Esophagus squamous epithelium (tissue), 5 donors: Measurements from ENCODE around the gene SOWAHC. TPM values are rescaled to one million over a fixed set of nuclear protein-coding genes. Genes with fewer than 3 reads are reported as not detected.

ENCODE experiments used
- DNase-seq: peaks from one replicate; lab custom pipeline; 2025; lab: John Stamatoyannopoulos, UW
- H3K27ac ChIP-seq, 4 donors: fragments of 200-600 bp; sonication (generic); one replicate each; pipeline ENCODE4 v1.5.1; 2016 to 2019; ENCODE audit warnings: mild to moderate bottlenecking in 1 of 4
- H3K27me3 ChIP-seq, 4 donors: fragments of 200-600 bp; sonication (generic); 1 replicate in 3 of 4; 2 replicates in 1 of 4; pipeline versions ENCODE4 v1.5.1 to v1.6.0; 2017 to 2021; ENCODE audit warnings: antibody characterized with exemption in 1 of 4
- H3K36me3 ChIP-seq, 3 donors: fragments of 200-600 bp; sonication (generic); one replicate each; pipeline ENCODE4 v1.5.1; 2016 to 2019
- H3K4me1 ChIP-seq, 3 donors: fragments of 200-600 bp; sonication (generic); one replicate each; pipeline ENCODE4 v1.5.1; 2017 to 2019
- H3K4me3 ChIP-seq, 4 donors: fragments of 200-600 bp; sonication (generic); 1 replicate in 3 of 4; 2 replicates in 1 of 4; pipeline ENCODE4 v1.5.1; 2016 to 2019; ENCODE audit warnings: mild to moderate bottlenecking in 2 of 4, moderate library complexity in 1 of 4
- H3K9me3 ChIP-seq, 3 donors: fragments of 200-600 bp; sonication (generic); one replicate each; pipeline ENCODE4 v1.5.1; 2016 to 2019
- POLR2A ChIP-seq, 4 donors: fragments of 450-650 bp; IDR thresholded peaks; one replicate each; pipeline ENCODE4 v1.6.1; 2017; ENCODE audit warnings: antibody characterized with exemption in 4 of 4, mild to moderate bottlenecking in 4 of 4, moderate library complexity in 3 of 4
- WGBS, 2 donors: methylation state at CpG; one replicate each; pipeline ENCODE4 v1.1.5; 2018; 5-methylcytosine and 5-hydroxymethylcytosine counted together
- intact Hi-C: fragments of 100-400 bp; cut with DNase I; formaldehyde crosslinking; loops from one replicate; pipeline ENCODE4 v1.15.0; 2022
- total RNA-seq, 4 donors: library from RNA; depleted of rRNA; stranded (reverse); fragments of >200 nt; gene quantifications; one replicate each; pipeline ENCODE4 v1.1.0, GENCODE V29; 2016
- TF ChIP-seq, protein P1 (sequence below), 6 experiments: fragments of 450-650 bp in 4 of 6; fragments of 200-600 bp in 2 of 6; sonication (generic) in 2 of 6; IDR thresholded peaks; one replicate each; pipeline ENCODE4 v1.5.1; 2016 to 2019; ENCODE audit warnings: antibody characterized with exemption in 6 of 6, mild to moderate bottlenecking in 4 of 6, moderate library complexity in 4 of 6
- donor health status: DM: yes; HTN: yes; CAD: no.

SOWAHC gene
- total RNA-seq, 4 donors from 2014 or later: 47.9 to 87.9 (median 69.7) TPM

DNA sequence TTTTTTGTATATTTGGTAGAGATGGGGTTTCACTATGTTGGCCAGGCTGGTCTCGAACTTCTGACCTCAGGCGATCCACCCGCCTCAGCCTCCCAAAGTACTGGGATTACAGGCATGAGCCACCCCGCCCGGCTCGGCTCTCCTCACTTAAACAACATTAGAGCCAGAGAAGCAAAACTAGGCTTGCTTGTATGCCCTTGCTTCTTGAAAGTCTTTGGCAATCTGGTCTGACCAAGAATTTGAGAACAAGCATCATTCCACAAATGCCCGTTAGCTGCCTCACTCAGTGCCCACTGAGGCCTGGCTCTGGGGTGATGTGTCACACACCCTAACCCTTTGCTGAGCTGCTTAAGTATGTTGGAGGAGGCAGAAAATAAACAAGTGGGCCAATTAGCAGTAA lies 33.5 kb downstream of the SOWAHC start:
- peaks cover 13 to 23% (median 14%) of the 10 kb centered on the region in 3 donors for H3K4me1 ChIP-seq
- H3K27me3 ChIP-seq: no peaks in the 10 kb centered on the region
- H3K36me3 ChIP-seq: no peaks in the 10 kb centered on the region
- no peak overlapping the region for H3K4me3 ChIP-seq
- WGBS, 2 donors: 77 to 84% methylated on average over 6 to 7 of the region's 7 CpGs
- no peak overlapping the region for H3K27ac ChIP-seq
- intact Hi-C loops: no loop called here
- H3K9me3 ChIP-seq: no peaks in the 10 kb centered on the region
- no peak for DNase-seq
- TF ChIP-seq POLR2A (IDR thresholded peaks at IDR 0.05): no peak
- TF ChIP-seq, protein P1, sequence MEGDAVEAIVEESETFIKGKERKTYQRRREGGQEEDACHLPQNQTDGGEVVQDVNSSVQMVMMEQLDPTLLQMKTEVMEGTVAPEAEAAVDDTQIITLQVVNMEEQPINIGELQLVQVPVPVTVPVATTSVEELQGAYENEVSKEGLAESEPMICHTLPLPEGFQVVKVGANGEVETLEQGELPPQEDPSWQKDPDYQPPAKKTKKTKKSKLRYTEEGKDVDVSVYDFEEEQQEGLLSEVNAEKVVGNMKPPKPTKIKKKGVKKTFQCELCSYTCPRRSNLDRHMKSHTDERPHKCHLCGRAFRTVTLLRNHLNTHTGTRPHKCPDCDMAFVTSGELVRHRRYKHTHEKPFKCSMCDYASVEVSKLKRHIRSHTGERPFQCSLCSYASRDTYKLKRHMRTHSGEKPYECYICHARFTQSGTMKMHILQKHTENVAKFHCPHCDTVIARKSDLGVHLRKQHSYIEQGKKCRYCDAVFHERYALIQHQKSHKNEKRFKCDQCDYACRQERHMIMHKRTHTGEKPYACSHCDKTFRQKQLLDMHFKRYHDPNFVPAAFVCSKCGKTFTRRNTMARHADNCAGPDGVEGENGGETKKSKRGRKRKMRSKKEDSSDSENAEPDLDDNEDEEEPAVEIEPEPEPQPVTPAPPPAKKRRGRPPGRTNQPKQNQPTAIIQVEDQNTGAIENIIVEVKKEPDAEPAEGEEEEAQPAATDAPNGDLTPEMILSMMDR (IDR thresholded peaks at IDR 0.05): no peak

DNA sequence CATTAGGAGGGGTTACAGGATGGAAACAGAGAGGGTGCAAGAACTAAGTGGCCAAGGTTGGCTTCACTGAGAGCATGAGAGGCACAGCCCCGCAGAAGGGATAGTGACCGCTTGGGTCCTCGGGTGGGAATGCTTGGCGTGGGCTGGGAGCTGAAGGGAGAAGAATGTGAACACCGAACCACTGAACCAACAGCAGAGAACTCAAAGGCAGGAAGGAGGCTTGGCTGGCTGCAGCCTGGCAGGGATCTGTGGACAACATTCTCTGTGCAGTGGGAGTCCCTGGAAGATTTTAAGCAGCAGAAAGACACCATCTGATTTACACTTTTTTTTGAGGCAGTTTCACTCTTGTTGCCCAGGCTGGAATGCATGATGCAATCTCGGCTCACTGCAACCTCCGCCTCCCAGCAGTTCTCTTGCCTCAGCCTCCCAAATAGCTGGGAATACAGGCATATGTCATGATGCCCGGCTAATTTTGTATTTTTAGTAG lies 33.9 kb downstream of the SOWAHC start:
- Histone ChIP-seq H3K27me3 (no peaks in the 10 kb centered on the region), H3K4me1 (peaks cover 13 to 23% (median 14%) of the 10 kb centered on the region in 3 donors), H3K36me3 (no peaks in the 10 kb centered on the region), H3K9me3 (no peaks in the 10 kb centered on the region), H3K27ac (no peak overlapping the region), H3K4me3 (no peak overlapping the region)
- no peak for DNase-seq
- TF ChIP-seq, protein P1 (IDR thresholded peaks at IDR 0.05): no peak
- no peak for TF ChIP-seq POLR2A (IDR thresholded peaks at IDR 0.05)
- intact Hi-C loops: no loop called here
- 85 to 87% methylated on average over 8 of the region's 8 CpGs for WGBS, 2 donors

DNA sequence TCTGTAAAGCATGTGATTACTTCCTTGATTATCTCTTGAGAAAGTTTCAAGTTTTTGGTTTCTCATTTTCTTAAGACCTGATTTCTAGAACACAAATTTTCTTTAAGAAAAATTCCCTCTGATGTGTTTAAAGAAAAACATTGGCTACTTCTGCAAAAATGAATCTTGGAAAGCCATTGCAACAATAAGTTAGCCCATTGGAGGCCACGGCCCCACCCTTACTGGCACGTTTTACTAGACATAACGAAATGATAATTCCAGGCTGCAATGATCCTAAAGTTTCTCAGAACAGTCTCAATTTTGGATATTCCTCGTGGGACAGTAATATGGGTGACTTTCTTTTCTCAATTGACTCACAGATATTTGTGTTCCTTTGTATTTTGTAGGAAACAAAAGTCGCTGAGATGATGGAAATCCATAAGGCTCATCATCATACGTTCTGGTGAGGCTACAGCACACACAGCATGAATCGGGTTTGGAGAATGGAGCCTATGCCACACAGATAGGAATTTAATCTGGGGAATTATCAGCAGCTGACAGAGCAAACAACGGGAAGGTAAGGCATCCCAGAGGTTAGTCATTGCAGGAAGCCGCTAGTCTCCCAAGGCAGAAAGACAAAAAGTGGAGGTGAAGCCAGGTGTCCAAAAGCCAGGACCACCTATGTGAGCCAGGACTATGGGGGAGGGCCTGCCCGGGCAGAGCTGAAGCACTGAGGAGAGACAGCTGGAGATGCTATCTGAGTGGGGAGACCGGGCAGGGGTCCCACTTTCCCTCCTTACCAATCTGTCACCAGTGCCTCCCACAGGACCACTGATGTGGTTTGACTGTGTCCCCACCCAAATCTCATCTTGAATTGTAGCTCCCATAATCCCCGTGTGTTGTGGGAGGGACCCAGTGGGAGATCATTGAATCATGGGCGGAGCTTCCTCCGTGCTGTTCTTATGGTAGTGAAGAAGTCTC lies 35.9 kb downstream of the SOWAHC start:
- no peak for DNase-seq
- Histone ChIP-seq H3K27ac (no peak overlapping the region), H3K4me1 (peaks cover 0 to 4% (median under 1%) of the 10 kb centered on the region in 3 donors), H3K36me3 (no peaks in the 10 kb centered on the region), H3K27me3 (no peaks in the 10 kb centered on the region), H3K9me3 (no peaks in the 10 kb centered on the region), H3K4me3 (no peak overlapping the region)
- TF ChIP-seq, protein P1 (IDR thresholded peaks at IDR 0.05): no peak
- TF ChIP-seq POLR2A (IDR thresholded peaks at IDR 0.05): no peak
- WGBS, 2 donors: 68 to 72% methylated on average over 13 to 14 of the region's 14 CpGs
- intact Hi-C loops: no loop called here

DNA sequence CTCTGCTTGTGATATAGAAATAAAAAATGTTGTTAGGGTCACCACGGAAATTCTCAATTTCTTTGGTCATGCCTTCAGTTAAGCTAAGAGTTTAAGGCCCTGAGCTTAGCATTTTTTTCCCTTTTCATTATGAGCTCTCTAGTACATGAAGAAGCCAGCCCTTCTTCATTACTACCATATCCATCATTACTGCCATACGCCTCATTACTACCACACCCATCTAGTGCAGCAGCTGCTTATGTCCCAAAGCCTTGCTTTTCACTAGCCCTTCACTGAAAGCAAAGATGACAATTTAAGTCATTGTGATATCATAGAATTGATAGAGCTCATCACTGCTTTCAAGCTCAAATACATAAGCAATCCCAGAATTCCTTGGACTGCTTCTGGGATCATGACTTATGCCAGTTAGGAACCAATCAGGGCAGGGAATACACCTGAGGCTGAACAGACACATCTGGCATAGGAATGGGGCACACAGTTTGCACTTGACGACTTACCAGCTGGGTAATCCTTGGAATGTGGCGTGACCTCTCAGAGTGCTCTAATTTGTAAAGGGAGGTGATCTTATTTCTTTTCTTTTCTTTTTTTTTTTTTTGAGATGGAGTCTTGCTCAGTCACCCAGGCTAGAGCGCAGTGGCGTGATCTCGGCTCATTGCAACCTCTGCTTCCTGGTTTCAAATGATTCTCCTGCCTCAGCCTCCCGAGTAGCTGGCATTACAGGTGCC lies 40.3 kb downstream of the SOWAHC start:
- Histone ChIP-seq H3K27me3 (no peaks in the 10 kb centered on the region), H3K36me3 (no peaks in the 10 kb centered on the region), H3K9me3 (no peaks in the 10 kb centered on the region), H3K4me3 (no peak overlapping the region), H3K27ac (no peak overlapping the region), H3K4me1 (peaks cover 2 to 4% (median 2%) of the 10 kb centered on the region in 3 donors)
- DNase-seq: no peak
- WGBS, 2 donors: 83 to 86% methylated on average over 8 of the region's 8 CpGs
- TF ChIP-seq, protein P1 (IDR thresholded peaks at IDR 0.05): no peak
- TF ChIP-seq POLR2A (IDR thresholded peaks at IDR 0.05): no peak
- intact Hi-C loops: no loop called here
